IMR-90 (cell line): ENCODE data around the gene UNC50.

ENCODE experiments used
- CTCF ChIP-seq: conservative IDR thresholded peaks from 2 replicates; pipeline ENCODE4 v1.5.1; 2012; ENCODE audit warnings: mild to moderate bottlenecking, low read depth, low read length, improper control_type of control experiment
- RAD21 ChIP-seq: IDR thresholded peaks from 2 replicates; pipeline ENCODE4 v1.6.1; 2012; ENCODE audit warnings: low read length, improper control_type of control experiment
- SMC3 ChIP-seq: fragments of 150-350 bp; IDR thresholded peaks from 2 replicates; pipeline ENCODE4 v1.6.1; 2016; ENCODE audit warnings: low read depth, mild to moderate bottlenecking, antibody characterized with exemption, low read length, moderate library complexity

GRCh38 chr2:98637401-98638147 is 29.2 kb downstream of the UNC50 start:
- TF ChIP-seq CTCF (no peak), SMC3 (no peak), RAD21 (no peak)
